Activated gamma-delta T cell treated with anti-CD3 and anti-CD28 coated beads, Interleukin-2, amount 50 U/mL, for 16 hours (primary cell): ENCODE results near the gene HMX1.

Source experiments
- DNase-seq: peaks from one replicate; pipeline ENCODE4 v3.0.0-alpha.2; 2020; ENCODE audit warnings: low read depth

The HMX1 gene

GRCh38 chr4:8909548-8909947 lies 37.9 kb upstream of the HMX1 start:
- DNase-seq = no peak

DNA sequence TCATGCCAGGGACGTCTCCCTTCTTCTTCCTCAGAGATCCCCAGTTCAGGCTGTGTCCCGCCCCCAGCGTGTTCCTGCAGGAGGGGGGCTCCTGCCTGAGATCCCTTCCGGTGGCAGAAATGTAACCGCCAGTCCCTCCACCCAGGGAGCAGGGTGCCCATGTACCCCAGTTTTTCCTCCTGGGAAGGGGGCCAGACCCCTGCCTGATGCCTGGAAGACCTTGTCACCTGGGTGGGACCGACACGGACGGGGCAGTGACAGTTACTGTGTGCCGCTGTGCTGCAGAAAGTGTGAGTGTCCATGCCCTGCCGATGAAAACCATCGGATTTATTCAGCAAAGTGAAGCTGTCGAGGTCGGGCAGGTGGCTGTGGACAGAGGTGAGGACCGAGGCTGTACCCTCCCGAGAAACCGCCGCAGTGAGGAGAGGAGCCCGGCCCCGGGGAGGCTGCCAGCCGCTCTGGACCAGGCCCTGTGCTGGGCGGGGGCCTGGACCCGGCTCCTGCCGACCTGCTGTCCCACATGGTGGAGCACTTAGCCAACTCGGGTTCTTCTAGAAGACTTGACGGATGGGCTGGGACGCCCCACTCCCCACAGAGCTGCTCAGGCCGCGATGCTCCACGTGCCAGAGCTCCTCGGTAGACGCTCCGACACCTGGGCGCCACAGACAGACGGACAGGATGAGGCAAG lies 36.7 kb upstream of the HMX1 start:
- DNase-seq = no peak

DNA sequence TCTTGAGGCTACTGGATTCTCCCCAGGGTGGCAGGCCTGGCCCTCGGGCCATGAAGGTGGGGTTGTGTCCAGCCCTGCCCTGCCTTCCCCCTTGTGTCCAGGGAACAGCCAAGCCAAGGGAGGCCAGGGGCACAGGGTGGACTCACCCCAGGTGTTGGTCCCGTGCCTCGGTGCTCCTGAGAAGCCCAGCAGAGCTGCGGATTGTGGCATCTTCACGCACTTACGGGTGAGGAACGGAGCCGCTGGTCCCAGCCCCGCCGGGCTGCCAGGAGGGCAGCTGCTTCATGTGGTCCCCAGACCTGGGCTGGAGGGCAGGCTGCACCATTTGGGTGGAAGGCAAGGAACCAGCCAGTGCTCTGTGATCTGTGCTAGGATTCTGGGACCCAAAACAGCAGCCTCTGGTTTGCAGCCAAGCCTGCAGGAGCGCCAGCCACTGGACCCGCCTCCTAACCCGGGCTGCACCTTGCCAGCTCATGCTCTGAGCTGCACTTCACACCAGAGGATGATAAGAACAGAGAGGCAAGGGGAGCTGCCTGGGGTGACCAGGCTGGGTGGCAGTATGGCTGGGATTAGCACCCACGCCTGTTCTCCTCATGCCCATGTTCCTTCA lies 36.1 kb upstream of the HMX1 start:
- no peak for DNase-seq

GRCh38 chr4:8906991-8907595 lies 35.5 kb upstream of the HMX1 start:
- no peak for DNase-seq

DNA sequence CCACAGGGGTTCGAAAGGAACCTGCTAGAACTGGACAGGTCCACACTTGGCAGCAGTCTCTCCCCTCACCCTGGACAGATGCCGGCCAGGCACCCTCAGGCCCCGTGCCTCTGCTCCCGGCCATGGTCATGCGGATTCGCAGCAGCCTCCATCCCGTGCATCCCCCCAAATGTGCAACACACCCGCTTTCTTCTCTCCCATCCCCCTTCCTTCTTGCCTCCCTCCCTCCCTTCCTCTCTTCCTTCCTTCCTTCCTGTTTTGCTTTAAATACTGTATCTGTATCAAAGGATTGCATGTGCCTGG lies 35.0 kb upstream of the HMX1 start:
- DNase-seq = no peak

DNA sequence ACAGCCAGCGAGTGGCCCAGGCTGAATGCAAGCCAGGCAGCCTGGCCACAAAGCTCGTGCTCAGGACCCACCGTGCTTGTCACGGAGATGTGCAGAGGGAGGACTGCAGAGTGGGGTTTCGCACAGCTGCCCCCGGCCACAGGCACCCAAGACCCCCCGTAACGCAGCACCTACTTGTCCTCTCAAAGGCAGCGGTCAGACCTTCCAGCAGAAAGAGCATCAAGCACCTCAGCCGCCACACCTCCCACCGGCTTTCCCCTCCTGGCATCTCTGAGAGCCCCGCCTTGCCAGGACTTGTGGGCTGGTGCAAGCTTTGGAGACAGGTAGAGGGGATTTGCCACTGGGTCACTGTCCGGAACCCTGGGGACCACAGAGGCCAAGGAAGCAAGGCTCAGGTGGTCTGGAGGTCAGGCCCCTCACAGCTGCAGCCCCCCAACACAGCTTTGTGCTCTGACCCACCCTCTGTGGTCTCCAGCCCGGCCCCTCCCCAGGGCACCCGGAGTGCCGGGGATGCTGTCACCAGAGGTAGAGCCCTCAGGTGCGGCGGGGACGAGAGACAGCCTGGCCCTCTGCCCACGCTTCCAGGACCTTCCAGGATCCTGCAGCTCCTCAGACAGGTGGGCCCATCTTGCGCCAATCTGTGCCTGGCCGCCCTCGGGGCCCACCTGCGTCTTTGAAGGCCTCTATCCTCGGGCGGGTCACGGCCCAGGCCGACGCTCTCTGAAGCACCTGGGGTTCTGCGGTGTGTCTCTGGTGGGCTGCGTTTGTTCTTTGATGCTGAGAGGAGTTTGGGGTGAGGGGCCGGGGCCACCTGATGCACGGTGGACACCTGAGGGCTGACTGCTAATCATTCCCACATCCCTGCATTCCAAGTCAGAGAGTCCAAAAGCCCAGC lies 34.4 kb upstream of the HMX1 start:
- DNase-seq = no peak

- DNase-seq = no peak
These were observed 33.7 kb upstream of the HMX1 start for GRCh38 chr4:8905226-8905772.

DNA sequence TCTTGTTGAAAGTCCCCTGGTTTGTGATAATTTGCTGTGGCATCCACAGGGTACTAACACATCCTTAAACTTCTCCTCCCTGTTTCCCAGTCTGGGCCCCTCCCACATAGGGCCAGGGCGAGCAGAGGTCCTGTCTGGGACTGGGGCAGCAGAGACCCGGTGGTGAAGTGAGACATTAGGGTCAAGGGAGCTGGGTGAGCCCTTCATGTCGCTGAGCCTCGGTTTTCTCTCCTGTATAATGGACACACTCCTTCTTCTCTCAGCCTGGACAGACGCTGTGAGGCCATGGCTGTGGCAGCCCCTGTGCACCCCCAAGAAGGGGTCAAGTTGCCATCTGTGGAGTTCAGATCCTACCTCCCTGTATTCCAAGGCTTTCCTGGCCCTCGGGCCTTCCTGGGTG lies 33.0 kb upstream of the HMX1 start:
- DNase-seq = no peak

- no peak for DNase-seq
These were observed 32.4 kb upstream of the HMX1 start for GRCh38 chr4:8904041-8904501.

DNA sequence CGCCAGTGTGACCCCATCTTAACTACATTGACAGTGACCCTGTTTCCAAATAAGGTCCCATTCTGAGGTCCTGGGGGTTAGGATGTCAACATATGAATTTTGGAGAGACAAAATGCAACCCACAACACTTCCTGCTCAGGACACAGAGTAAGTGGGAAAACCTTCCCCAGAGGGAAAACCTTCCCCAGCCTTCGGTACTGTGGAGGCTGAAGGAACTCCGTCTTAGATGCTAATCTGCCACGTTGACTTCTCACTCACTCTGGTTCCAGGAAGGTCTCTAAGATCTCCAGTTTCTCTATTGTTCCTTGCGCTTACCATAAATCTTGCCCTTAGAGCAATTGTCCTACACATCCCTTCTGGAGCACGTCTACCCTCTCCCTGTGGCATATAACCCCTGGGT lies 29.7 kb upstream of the HMX1 start:
- DNase-seq = no peak

DNA sequence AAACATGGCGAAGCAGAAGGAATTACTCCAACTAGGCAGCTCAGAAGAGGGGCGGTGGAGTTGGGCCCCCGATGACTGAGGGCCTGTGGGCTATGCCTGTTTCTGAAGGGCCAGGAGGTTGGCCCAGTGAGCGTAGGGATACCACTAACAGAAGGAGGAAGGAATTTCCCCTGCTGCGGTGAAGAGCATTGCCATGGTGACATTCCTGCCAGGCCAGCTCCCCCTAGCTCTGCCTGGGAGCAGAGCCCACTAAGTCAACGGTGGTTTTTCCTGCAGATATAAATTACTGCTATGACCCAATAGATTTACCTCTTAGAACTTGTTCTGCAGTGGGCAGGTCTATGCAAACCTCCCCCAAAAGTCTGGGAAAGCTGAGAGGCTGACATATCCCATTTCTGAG lies 28.9 kb upstream of the HMX1 start:
- no peak for DNase-seq

GRCh38 chr4:8898419-8898818 lies 26.8 kb upstream of the HMX1 start:
- DNase-seq = no peak

DNA sequence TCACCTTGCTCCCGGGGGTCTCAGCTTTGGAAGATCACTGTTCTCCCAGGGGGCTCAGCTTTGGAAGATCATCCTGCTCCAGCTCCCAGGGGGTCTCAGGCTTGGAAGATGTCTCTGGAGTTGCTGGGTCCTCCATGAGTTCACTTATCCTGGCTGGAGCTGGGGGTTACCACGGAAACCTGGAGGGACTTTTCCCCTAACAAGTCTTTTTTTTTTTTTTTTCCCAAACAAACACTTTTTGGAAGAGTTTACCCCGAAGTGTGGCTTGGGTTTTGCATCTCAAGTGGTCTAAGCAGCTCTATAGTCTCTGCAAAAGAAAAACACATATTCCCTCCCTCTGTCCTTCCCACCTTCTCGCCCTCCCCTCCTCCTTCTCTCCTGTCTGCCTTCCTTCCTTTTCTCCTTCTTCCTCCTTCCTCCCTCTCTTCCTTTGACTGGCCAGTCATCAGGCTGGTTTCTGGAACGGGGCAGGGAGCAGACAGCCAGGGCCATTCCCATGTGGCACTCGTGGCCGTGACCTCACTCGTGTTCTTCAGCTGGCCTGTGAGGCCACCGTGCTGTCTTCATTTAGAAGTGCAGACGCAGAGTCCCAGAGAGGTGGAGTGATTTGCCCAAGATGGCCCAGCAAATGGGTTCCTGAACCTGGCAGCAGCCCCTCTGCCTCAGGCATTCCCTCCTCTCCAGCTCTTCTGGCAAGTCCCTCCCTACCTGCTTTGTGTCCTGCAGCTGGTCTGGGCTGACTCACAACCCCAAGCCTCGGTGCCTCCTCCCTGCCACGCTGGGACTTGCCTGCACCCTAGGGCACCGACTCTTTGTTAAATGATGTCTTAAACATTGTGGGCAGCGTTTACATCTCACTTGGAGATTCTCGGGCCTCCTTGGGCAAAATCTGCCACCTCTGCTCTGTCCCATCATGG lies 25.9 kb upstream of the HMX1 start:
- no peak for DNase-seq

GRCh38 chr4:8896506-8896905 lies 24.9 kb upstream of the HMX1 start:
- DNase-seq = no peak

DNA sequence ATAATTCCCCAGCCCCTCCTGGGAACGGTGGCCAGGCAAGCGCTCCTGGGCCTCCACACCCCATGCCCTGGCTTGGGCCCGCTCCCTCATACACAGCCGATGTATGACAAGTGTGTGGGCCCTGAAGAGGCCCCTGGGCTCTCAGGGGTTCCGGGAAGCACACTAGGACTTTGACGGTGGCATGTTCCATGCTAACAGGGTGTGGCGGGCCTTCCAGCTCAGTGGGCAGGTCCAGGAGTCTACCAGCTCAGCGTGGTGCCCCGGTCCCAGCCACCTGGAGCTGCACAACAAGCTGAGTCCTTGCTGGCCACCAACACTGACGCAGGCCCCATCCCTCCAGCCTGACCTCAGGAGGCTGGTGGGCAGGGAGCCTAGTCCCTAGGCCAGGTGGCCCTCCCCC lies 24.4 kb upstream of the HMX1 start:
- no peak for DNase-seq

DNA sequence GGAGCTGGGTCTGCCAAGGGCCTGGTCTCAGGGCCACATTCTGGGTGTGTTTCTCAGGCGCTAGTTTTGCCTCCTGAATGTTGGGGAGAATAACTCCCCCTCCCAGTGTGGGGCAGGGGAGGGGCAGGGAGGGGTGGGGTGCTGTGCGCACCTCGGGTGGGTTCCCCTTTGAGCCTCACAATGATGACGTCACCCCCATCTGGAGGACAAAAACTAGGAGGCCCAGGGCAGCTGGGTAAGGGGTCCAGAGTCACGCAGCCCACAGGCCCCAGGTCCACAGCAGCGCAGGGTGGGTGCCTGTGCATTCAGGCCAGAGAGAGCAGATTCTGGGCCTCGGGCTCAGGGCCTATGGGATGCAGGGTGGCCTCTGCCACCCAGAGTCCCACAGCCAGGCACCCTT lies 23.7 kb upstream of the HMX1 start:
- no peak for DNase-seq

- DNase-seq = no peak
These were observed 22.8 kb upstream of the HMX1 start for GRCh38 chr4:8894424-8894816.

- no peak for DNase-seq
These were observed 22.2 kb upstream of the HMX1 start for GRCh38 chr4:8893624-8894423.

GRCh38 chr4:8893227-8893623 lies 21.6 kb upstream of the HMX1 start:
- no peak for DNase-seq

DNA sequence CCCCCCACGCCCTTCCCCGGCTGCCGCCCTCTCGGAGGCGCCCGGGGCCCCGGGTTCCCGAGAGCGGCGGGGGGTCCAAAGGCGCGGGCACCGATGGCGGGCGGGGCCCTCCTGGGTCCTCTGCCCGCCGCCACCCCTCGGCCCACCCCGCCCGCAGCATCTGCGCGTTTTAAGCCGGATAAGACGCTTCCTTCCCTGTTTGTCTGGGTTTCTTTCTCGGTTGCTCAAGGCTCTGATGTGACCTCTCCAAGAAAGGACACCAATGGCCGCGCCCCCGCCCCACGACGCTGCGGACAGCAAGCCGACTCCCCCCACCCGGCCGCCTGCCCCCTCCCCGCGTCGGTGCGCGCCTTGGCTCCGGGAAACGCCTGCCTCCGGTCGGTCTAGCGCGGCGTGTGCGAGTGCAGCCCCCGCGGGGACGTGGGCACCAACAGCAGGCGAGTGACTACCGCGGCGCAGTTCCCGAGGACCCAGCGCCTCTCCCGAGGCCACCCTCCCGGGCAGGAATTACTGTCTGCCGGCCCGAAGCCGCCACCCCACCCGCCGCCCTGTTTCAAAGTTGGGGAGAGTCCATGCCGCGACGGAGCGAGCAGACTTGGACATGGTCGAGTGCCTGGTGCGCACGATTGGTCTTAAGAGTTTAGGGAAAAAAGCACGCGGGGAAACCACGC lies 21.1 kb upstream of the HMX1 start:
- DNase-seq = no peak
